Mesenchymal stem cell (in vitro differentiated cells and primary cell): Measurements from ENCODE around the gene UPF3B. TPM values are rescaled to one million over a fixed set of nuclear protein-coding genes. Genes with fewer than 3 reads are reported as not detected.

Source experiments
- DNase-seq: peaks from one replicate; pipeline ENCODE4 v3.0.0-alpha.2; 2013
- H2AFZ ChIP-seq: one replicate; pipeline ENCODE4 v1.6.1; 2013; ENCODE audit warnings: low read depth, mild to moderate bottlenecking, control low read depth, inconsistent platforms, low read length, moderate library complexity
- H2AK5ac ChIP-seq: 2 replicates; pipeline ENCODE4 v1.6.1; 2013; ENCODE audit warnings: low read length, moderate library complexity, mild to moderate bottlenecking, inconsistent platforms; ENCODE audit not compliant: severe bottlenecking
- H2BK120ac ChIP-seq: one replicate; pipeline ENCODE4 v1.6.1; 2013; ENCODE audit warnings: low read depth, mild to moderate bottlenecking, inconsistent platforms, low read length, moderate library complexity
- H2BK12ac ChIP-seq, 2 experiments: one replicate each; pipeline ENCODE4 v1.6.1; 2013; ENCODE audit warnings: inconsistent platforms in 2 of 2, low read length in 2 of 2, mild to moderate bottlenecking in 2 of 2, moderate library complexity in 2 of 2, control low read depth in 1 of 2
- H2BK15ac ChIP-seq: one replicate; pipeline ENCODE4 v1.6.1; 2013; ENCODE audit warnings: mild to moderate bottlenecking, low read depth, inconsistent platforms; ENCODE audit not compliant: poor library complexity, severe bottlenecking
- H2BK5ac ChIP-seq: 2 replicates; pipeline ENCODE4 v1.6.1; 2013; ENCODE audit warnings: low read depth, mild to moderate bottlenecking, low read length, control low read depth, inconsistent platforms; ENCODE audit not compliant: poor library complexity, severe bottlenecking
- H3K14ac ChIP-seq, 2 experiments: one replicate each; pipeline ENCODE4 v1.6.1; 2013; ENCODE audit warnings: inconsistent platforms in 2 of 2, low read length in 2 of 2, control low read depth in 1 of 2, mild to moderate bottlenecking in 1 of 2, moderate library complexity in 1 of 2
- H3K18ac ChIP-seq, 2 experiments: one replicate each; pipeline ENCODE4 v1.6.1; 2013; ENCODE audit warnings: inconsistent platforms in 2 of 2, low read length in 2 of 2, control low read depth in 1 of 2, low read depth in 1 of 2, mild to moderate bottlenecking in 1 of 2
- H3K23ac ChIP-seq, 2 experiments: one replicate each; pipeline ENCODE4 v1.6.1; 2013; ENCODE audit warnings: inconsistent platforms in 2 of 2, low read length in 2 of 2, mild to moderate bottlenecking in 2 of 2, moderate library complexity in 2 of 2, control low read depth in 1 of 2
- H3K27ac ChIP-seq: 2 replicates; pipeline ENCODE4 v1.5.1; 2013; ENCODE audit warnings: mild to moderate bottlenecking, moderate library complexity, low read length, control low read depth, inconsistent platforms; ENCODE audit not compliant: poor library complexity, severe bottlenecking
- H3K27me3 ChIP-seq, 2 experiments: 2 replicates each; pipeline versions ENCODE4 v1.6.1 to v1.7.0; 2013; ENCODE audit warnings: low read length in 2 of 2, mild to moderate bottlenecking in 2 of 2, moderate library complexity in 2 of 2, control low read depth in 1 of 2, inconsistent platforms in 1 of 2; ENCODE audit not compliant: control insufficient read depth in 1 of 2, insufficient read depth in 1 of 2
- H3K36me3 ChIP-seq, 2 experiments: 2 replicates each; pipeline versions ENCODE4 v1.6.1 to v1.7.0; 2013; ENCODE audit warnings: low read length in 2 of 2, control low read depth in 1 of 2, inconsistent platforms in 1 of 2, low read depth in 1 of 2, mild to moderate bottlenecking in 1 of 2; ENCODE audit not compliant: insufficient read depth in 2 of 2, control insufficient read depth in 1 of 2
- H3K4ac ChIP-seq, 2 experiments: one replicate each; pipeline ENCODE4 v1.6.1; 2013; ENCODE audit warnings: inconsistent platforms in 2 of 2, low read length in 2 of 2, mild to moderate bottlenecking in 2 of 2, moderate library complexity in 2 of 2, control low read depth in 1 of 2, low read depth in 1 of 2
- H3K4me1 ChIP-seq: 2 replicates; pipeline ENCODE4 v1.6.1; 2013; ENCODE audit warnings: low read depth, low read length, control low read depth; ENCODE audit not compliant: control insufficient read depth, insufficient read depth
- H3K4me2 ChIP-seq: 2 replicates; pipeline ENCODE4 v1.6.1; 2013; ENCODE audit warnings: low read length, mild to moderate bottlenecking, inconsistent platforms; ENCODE audit not compliant: poor library complexity, severe bottlenecking
- H3K4me3 ChIP-seq, 2 experiments: 2 replicates each; pipeline versions ENCODE4 v1.5.1 to v1.7.0; 2013; ENCODE audit warnings: low read length in 2 of 2, mild to moderate bottlenecking in 2 of 2, control low read depth in 1 of 2, low read depth in 1 of 2; ENCODE audit not compliant: insufficient read depth in 1 of 2
- H3K79me1 ChIP-seq: replicated peaks from 2 replicates; pipeline ENCODE4 v1.6.1; 2013; ENCODE audit warnings: mild to moderate bottlenecking, control low read depth, low read length, inconsistent platforms; ENCODE audit not compliant: poor library complexity, severe bottlenecking
- H3K9ac ChIP-seq: 2 replicates; pipeline ENCODE4 v1.7.0; 2013; ENCODE audit warnings: mild to moderate bottlenecking, low read length, moderate library complexity
- H3K9me3 ChIP-seq: 2 replicates; pipeline ENCODE4 v1.7.0; 2013; ENCODE audit warnings: mild to moderate bottlenecking, low read length; ENCODE audit not compliant: control insufficient read depth
- H4K8ac ChIP-seq: one replicate; pipeline ENCODE4 v1.6.1; 2013; ENCODE audit warnings: inconsistent platforms, mild to moderate bottlenecking, low read length, moderate library complexity
- H4K91ac ChIP-seq: one replicate; pipeline ENCODE4 v1.6.1; 2013; ENCODE audit warnings: mild to moderate bottlenecking, low read length, inconsistent platforms
- WGBS: methylation state at CpG from one replicate; pipeline ENCODE4 v1.1.7; 2013; ENCODE audit warnings: mixed read lengths; 5-methylcytosine and 5-hydroxymethylcytosine counted together
- small RNA-seq: library from polyadenylated mRNA; stranded (forward); fragments of <200 nt; extraction: miRNeasy Mini kit (QIAGEN cat#:217004); gene quantifications from one replicate; pipeline ENCODE3, GENCODE V24; 2013; ENCODE audit warnings: low read depth

The UPF3B gene

GRCh38 chrX:119790977-119791436 lies 61.8 kb downstream of the UPF3B start:
- Histone ChIP-seq H4K91ac (no peak overlapping the region), H3K4me2 (no peak overlapping the region), H3K4me3 (peak overlapping the region; percentile 74 to 80), H2BK120ac (no peak overlapping the region), H3K14ac (peak overlapping the region in 1 of 2 experiments; percentile 71), H3K9me3 (no peaks in the 10 kb centered on the region), H3K27me3 (no peaks in the 10 kb centered on the region), H4K8ac (peak overlapping the region; percentile 89), H3K4ac (peak overlapping the region in 1 of 2 experiments; percentile 84), H3K23ac (peak overlapping the region in 1 of 2 experiments; percentile 69), H2AFZ (no peak overlapping the region), H3K36me3 (peaks cover 4 to 30% of the 10 kb centered on the region in 2 experiments), H3K27ac (peak overlapping the region; percentile 77), H3K18ac (peak overlapping the region; percentile 52 to 76), H3K9ac (peak overlapping the region; percentile 97), H2BK12ac (no peak overlapping the region), H3K4me1 (peaks cover 3% of the 10 kb centered on the region), H2BK5ac (peak overlapping the region; percentile 91), H3K79me1 (no peaks in the 10 kb centered on the region), H2BK15ac (no peak overlapping the region), H2AK5ac (peak overlapping the region; percentile 48)
- 0% methylated on average over 30 of the region's 31 CpGs for WGBS
- peak; percentile 47 for DNase-seq

GRCh38 chrX:119784747-119785446 lies 67.9 kb downstream of the UPF3B start:
- no peak overlapping the region for H2AK5ac ChIP-seq
- H3K4ac ChIP-seq, result no peak overlapping the region
- peaks cover 0 to 5% of the 10 kb centered on the region in 2 experiments for H3K27me3 ChIP-seq
- H3K14ac ChIP-seq, result no peak overlapping the region
- DNase-seq, result peak; percentile 38
- H2AFZ ChIP-seq, result no peak overlapping the region
- H3K9ac ChIP-seq, result no peak overlapping the region
- peaks cover 19 to 67% of the 10 kb centered on the region in 2 experiments for H3K36me3 ChIP-seq
- H3K79me1 ChIP-seq, result no peaks in the 10 kb centered on the region
- H3K4me2 ChIP-seq, result no peak overlapping the region
- H3K18ac ChIP-seq, result no peak overlapping the region
- no peak overlapping the region for H2BK120ac ChIP-seq
- 97% methylated on average over 12 of the region's 14 CpGs for WGBS
- H3K9me3 ChIP-seq, result no peaks in the 10 kb centered on the region
- no peak overlapping the region for H2BK5ac ChIP-seq
- peaks cover 3% of the 10 kb centered on the region for H3K4me1 ChIP-seq
- H3K27ac ChIP-seq, result no peak overlapping the region
- H4K8ac ChIP-seq, result no peak overlapping the region
- no peak overlapping the region for H2BK12ac ChIP-seq
- no peak overlapping the region for H3K23ac ChIP-seq
- no peak overlapping the region for H4K91ac ChIP-seq
- H3K4me3 ChIP-seq, result no peak overlapping the region
- no peak overlapping the region for H2BK15ac ChIP-seq

Small RNA genes within 50 kb of the gene (small RNA-seq; reads per million reads assigned to genes)
- gene SNORA69, result not detected
